HCT116 (cell line): ENCODE data around the gene SOX9. TPM values are rescaled to one million over a fixed set of nuclear protein-coding genes. Genes with fewer than 3 reads are reported as not detected.

Experiments used
- ATAC-seq: fragments of 200-7000 bp; cut with Tn5 transposase; 2 replicates; pipeline ENCODE4 v1.9.1; 2020; ENCODE audit warnings: mild to moderate bottlenecking, moderate library complexity
- BruUV-seq: library from RNA; stranded (reverse); fragments of 400-500 nt; replicated peaks from 2 replicates; lab custom pipeline; 2021; lab: Mats Ljungman, UMichigan
- CTCF ChIA-PET: fragments of 300-600 bp; sonication (Branson Sonifier 250); formaldehyde crosslinking; loops from one replicate; lab custom pipeline; 2021; ENCODE audit warnings: antibody characterized with exemption; lab: Charles Lee
- POLR2A ChIA-PET: fragments of 300-600, 350-600 bp; sonication (Branson Sonifier 250); formaldehyde crosslinking; loops from one replicate; lab custom pipeline; 2021; ENCODE audit warnings: antibody characterized with exemption; lab: Charles Lee
- RAD21 ChIA-PET, 2 experiments: fragments of 300-600 bp; sonication (Branson Sonifier 250); formaldehyde crosslinking; loops; one replicate each; lab custom pipeline; 2023; ENCODE audit warnings: low total read pairs in 2 of 2; ENCODE audit not compliant: uncharacterized antibody in 2 of 2, unreplicated experiment in 2 of 2, low non-redundant PET in 1 of 2; lab: Charles Lee
- DNase-seq: peaks from one replicate; pipeline ENCODE4 v3.0.0-alpha.2; 2010; ENCODE audit warnings: low read depth, low spot score
- H2AFZ ChIP-seq: fragments of 200-600 bp; shearing (Covaris generic), sonication (generic); 2 replicates; pipeline ENCODE4 v1.6.1; 2017; ENCODE audit warnings: low read depth, mixed run types, mixed read lengths, antibody characterized with exemption, low read length; ENCODE audit not compliant: poor library complexity, severe bottlenecking
- H3K27ac ChIP-seq: 2 replicates; pipeline ENCODE4 v1.5.1; 2012; ENCODE audit warnings: low read depth, low read length
- H3K27me3 ChIP-seq: fragments of 200-600 bp; sonication (generic); 2 replicates; pipeline ENCODE4 v1.6.1; 2016; ENCODE audit warnings: mixed run types, low read length, mixed read lengths; ENCODE audit not compliant: insufficient read depth
- H3K36me3 ChIP-seq, 2 experiments: fragments of 200-500 bp in 1 of 2; fragments of 200-600 bp in 1 of 2; sonication (Bioruptor generic) in 1 of 2; sonication (generic) in 1 of 2; 2 replicates each; pipeline versions ENCODE4 v1.5.1 to v1.6.1; 2014 to 2016; ENCODE audit warnings: low read length in 2 of 2, inconsistent platforms in 1 of 2, mixed read lengths in 1 of 2, mixed run types in 1 of 2; ENCODE audit not compliant: insufficient read depth in 2 of 2, control insufficient read depth in 1 of 2
- H3K4me1 ChIP-seq, 2 experiments: fragments of 200-600 bp in 1 of 2; sonication (generic) in 1 of 2; 2 replicates each; pipeline versions ENCODE4 v1.5.1 to v1.6.1; 2012 to 2017; ENCODE audit warnings: low read length in 2 of 2, inconsistent platforms in 1 of 2, mild to moderate bottlenecking in 1 of 2, mixed read lengths in 1 of 2, mixed run types in 1 of 2, moderate library complexity in 1 of 2; ENCODE audit not compliant: insufficient read depth in 2 of 2, control insufficient read depth in 1 of 2
- H3K4me2 ChIP-seq: fragments of 200-600 bp; sonication (generic); 2 replicates; pipeline ENCODE4 v1.6.1; 2017; ENCODE audit warnings: mixed run types, low read length, mixed read lengths
- H3K4me3 ChIP-seq, 2 experiments: fragments of 200-600 bp in 1 of 2; sonication (generic) in 1 of 2; replicated peaks in 1 of 2; 2 replicates each; pipeline ENCODE4 v1.5.1; 2011 to 2016; ENCODE audit warnings: low read length in 2 of 2, control low read depth in 1 of 2, low read depth in 1 of 2, mild to moderate bottlenecking in 1 of 2, mixed read lengths in 1 of 2, mixed run types in 1 of 2
- H3K79me2 ChIP-seq: fragments of 200-600 bp; sonication (generic); 2 replicates; pipeline ENCODE4 v1.6.1; 2017; ENCODE audit warnings: mild to moderate bottlenecking, mixed run types, low read length, moderate library complexity, mixed read lengths; ENCODE audit not compliant: insufficient read depth
- H3K9ac ChIP-seq: fragments of 200-600 bp; sonication (generic); 2 replicates; pipeline ENCODE4 v1.6.1; 2016; ENCODE audit warnings: low read length, mixed read lengths
- H3K9me2 ChIP-seq: fragments of 200-600 bp; sonication (generic), shearing (Covaris generic); 2 replicates; pipeline ENCODE4 v1.6.1; 2017; ENCODE audit warnings: mixed run types, mild to moderate bottlenecking, moderate library complexity; ENCODE audit not compliant: insufficient read depth
- H3K9me3 ChIP-seq, 2 experiments: fragments of 200-500 bp in 1 of 2; fragments of 200-600 bp in 1 of 2; sonication (Bioruptor generic) in 1 of 2; sonication (generic) in 1 of 2; 2 replicates each; pipeline ENCODE4 v1.6.1; 2014 to 2017; ENCODE audit warnings: low read length in 2 of 2, mixed read lengths in 2 of 2, inconsistent platforms in 1 of 2, low read depth in 1 of 2, mild to moderate bottlenecking in 1 of 2, mixed run types in 1 of 2, moderate library complexity in 1 of 2; ENCODE audit not compliant: control insufficient read depth in 1 of 2, insufficient read depth in 1 of 2
- H4K20me1 ChIP-seq: fragments of 200-600 bp; sonication (generic), shearing (Covaris generic); 2 replicates; pipeline ENCODE4 v1.6.1; 2017; ENCODE audit warnings: mixed run types, mild to moderate bottlenecking, moderate library complexity; ENCODE audit not compliant: insufficient read depth
- CTCF ChIP-seq, 3 experiments: fragments of 200-600 bp in 1 of 3; sonication (generic) in 1 of 3; IDR thresholded peaks in 2 of 3; conservative IDR thresholded peaks in 1 of 3; 2 replicates each; pipeline ENCODE4 v1.5.1; 2012 to 2017; ENCODE audit warnings: low read depth in 2 of 3, low read length in 2 of 3, antibody characterized with exemption in 1 of 3, borderline replicate concordance in 1 of 3, control low read depth in 1 of 3, mild to moderate bottlenecking in 1 of 3, mixed read lengths in 1 of 3, mixed run types in 1 of 3, moderate library complexity in 1 of 3; ENCODE audit not compliant: insufficient read depth in 1 of 3
- EGR1 ChIP-seq: IDR thresholded peaks from 2 replicates; pipeline ENCODE4 v1.6.1; 2012; ENCODE audit warnings: low read depth
- FOSL1 ChIP-seq: IDR thresholded peaks from 2 replicates; pipeline ENCODE4 v1.6.1; 2012; ENCODE audit warnings: low read depth
- POLR2AphosphoS5 ChIP-seq: IDR thresholded peaks from 2 replicates; pipeline ENCODE4 v1.6.1; 2011; ENCODE audit warnings: mild to moderate bottlenecking, low read depth, low read length, moderate library complexity
- RAD21 ChIP-seq: IDR thresholded peaks from 2 replicates; pipeline ENCODE4 v1.6.1; 2012; ENCODE audit warnings: low read depth, mild to moderate bottlenecking
- SIN3A ChIP-seq: IDR thresholded peaks from 2 replicates; pipeline ENCODE4 v1.6.1; 2012; ENCODE audit warnings: low read depth
- ZFX ChIP-seq: fragments of 450-650 bp; IDR thresholded peaks from 2 replicates; pipeline ENCODE4 v1.6.1; 2017
- intact Hi-C: fragments of 100-400 bp; cut with micrococcal nuclease; formaldehyde crosslinking; loops from 2 replicates; pipeline ENCODE4 v1.10.0; 2022
- total RNA-seq: library from RNA; stranded (reverse); gene quantifications from one replicate; pipeline ENCODE4 v1.2.1, GENCODE V29; 2021; ENCODE audit not compliant: unreplicated experiment
- TF ChIP-seq, protein P1 (sequence below): IDR thresholded peaks from 2 replicates; pipeline ENCODE4 v1.6.1; 2012

SOX9 gene
- total RNA-seq, 1 experiment from 2014 or later, result 69.2 TPM

DNA sequence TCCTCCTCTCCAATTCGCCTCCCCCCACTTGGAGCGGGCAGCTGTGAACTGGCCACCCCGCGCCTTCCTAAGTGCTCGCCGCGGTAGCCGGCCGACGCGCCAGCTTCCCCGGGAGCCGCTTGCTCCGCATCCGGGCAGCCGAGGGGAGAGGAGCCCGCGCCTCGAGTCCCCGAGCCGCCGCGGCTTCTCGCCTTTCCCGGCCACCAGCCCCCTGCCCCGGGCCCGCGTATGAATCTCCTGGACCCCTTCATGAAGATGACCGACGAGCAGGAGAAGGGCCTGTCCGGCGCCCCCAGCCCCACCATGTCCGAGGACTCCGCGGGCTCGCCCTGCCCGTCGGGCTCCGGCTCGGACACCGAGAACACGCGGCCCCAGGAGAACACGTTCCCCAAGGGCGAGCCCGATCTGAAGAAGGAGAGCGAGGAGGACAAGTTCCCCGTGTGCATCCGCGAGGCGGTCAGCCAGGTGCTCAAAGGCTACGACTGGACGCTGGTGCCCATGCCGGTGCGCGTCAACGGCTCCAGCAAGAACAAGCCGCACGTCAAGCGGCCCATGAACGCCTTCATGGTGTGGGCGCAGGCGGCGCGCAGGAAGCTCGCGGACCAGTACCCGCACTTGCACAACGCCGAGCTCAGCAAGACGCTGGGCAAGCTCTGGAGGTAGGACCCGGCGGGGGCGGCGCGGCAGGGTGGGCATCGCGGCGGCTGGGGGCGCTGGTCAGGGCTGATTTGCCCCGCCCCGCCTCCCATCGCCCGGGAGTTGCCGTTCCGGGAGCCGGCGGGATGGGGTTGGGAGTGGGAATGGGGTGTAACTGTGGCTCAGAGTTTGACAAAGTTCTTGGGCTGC is 567 bp downstream of the SOX9 start:
- Histone ChIP-seq H3K9me3 (no peaks in the 10 kb centered on the region), H3K4me3 (peak overlapping the region; percentile 93 to 99), H3K27me3 (no peaks in the 10 kb centered on the region), H3K4me1 (peaks cover 30 to 56% of the 10 kb centered on the region in 2 experiments), H3K27ac (peak overlapping the region; percentile 72), H3K36me3 (peaks cover 12 to 19% of the 10 kb centered on the region in 2 experiments), H3K4me2 (peak overlapping the region; percentile 99), H3K79me2 (peaks cover 38% of the 10 kb centered on the region), H3K9ac (peak overlapping the region; percentile 79), H3K9me2 (no peaks in the 10 kb centered on the region), H2AFZ (no peak overlapping the region), H4K20me1 (no peaks in the 10 kb centered on the region)
- BruUV-seq, result no TSS peak
- TF ChIP-seq CTCF (IDR thresholded peaks at IDR 0.05 in 2 of 3, conservative IDR thresholded peaks at IDR 0.05 in 1 of 3; ENCODE audit: borderline replicate concordance in 1 of 3, insufficient read depth in 1 of 3, low read depth in 2 of 3, low read length in 2 of 3), result peak in 1 of 3 experiments; percentile 14; a peak in 2 of 6 replicates
- TF ChIP-seq POLR2AphosphoS5, result no peak; the same call in 1 of the 2 replicates
- TF ChIP-seq EGR1, result peak; percentile 68
- TF ChIP-seq ZFX, result 0 out of 2 replicates have a peak, but pooled peaks have one; percentile 25
- peak; percentile 45 for TF ChIP-seq RAD21
- TF ChIP-seq, protein P1, sequence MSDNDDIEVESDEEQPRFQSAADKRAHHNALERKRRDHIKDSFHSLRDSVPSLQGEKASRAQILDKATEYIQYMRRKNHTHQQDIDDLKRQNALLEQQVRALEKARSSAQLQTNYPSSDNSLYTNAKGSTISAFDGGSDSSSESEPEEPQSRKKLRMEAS, result peak; percentile 65
- peak; percentile 60 for TF ChIP-seq SIN3A
- no peak for TF ChIP-seq FOSL1
- POLR2A ChIA-PET, result interaction anchor here (0.6 to 2.3 kb wide), 35 partner anchors 9 to 1354 kb away, joined by 3 to 14 read pairs (median 4); no protein-coding TSS in a partner anchor
- RAD21 ChIA-PET, result interaction anchor here (0.6 to 1.4 kb wide), 23 partner anchors 14 to 1474 kb away, joined by 3 to 7 read pairs (median 4); no protein-coding TSS in a partner anchor
- ATAC-seq (peak; percentile 38), DNase-seq (no peak)
- intact Hi-C loops, result loop anchor here (2.0 kb wide), 3 partner anchors 309 to 1485 kb away; no protein-coding TSS in a partner anchor
- CTCF ChIA-PET, result interaction anchor here (0.6 to 2.7 kb wide), 17 partner anchors 23 to 1354 kb away, joined by 3 to 19 read pairs (median 3); no protein-coding TSS in a partner anchor
